Esophagus muscularis mucosa (tissue), 4 donors: ENCODE measurements around the gene RALGDS. TPM values are rescaled to one million over a fixed set of nuclear protein-coding genes. Genes with fewer than 3 reads are reported as not detected.
"Not testable (repeated sequence)": the region's sequence is repeated elsewhere in the genome, so short reads cannot be mapped to it uniquely, and the experiment has no call there.

ENCODE experiments used
- DNase-seq: peaks from one replicate; pipeline ENCODE4 v3.0.0-alpha.2; 2017; ENCODE audit errors: extremely low spot score
- H3K27ac ChIP-seq, 4 donors: fragments of 200-600 bp; sonication (generic); replicated peaks in 1 of 4; 1 replicate in 3 of 4; 2 replicates in 1 of 4; pipeline ENCODE4 v1.5.1; 2016 to 2019; ENCODE audit warnings: mild to moderate bottlenecking in 1 of 4
- H3K27me3 ChIP-seq, 4 donors: fragments of 200-600 bp; sonication (generic); one replicate each; pipeline versions ENCODE4 v1.5.1 to v1.6.0; 2016 to 2019
- H3K36me3 ChIP-seq, 4 donors: fragments of 200-600 bp; sonication (generic); one replicate each; pipeline ENCODE4 v1.5.1; 2016 to 2019
- H3K4me1 ChIP-seq, 4 donors: fragments of 200-600 bp; sonication (generic); one replicate each; pipeline ENCODE4 v1.5.1; 2016 to 2019
- H3K4me3 ChIP-seq, 4 donors: fragments of 200-600 bp; sonication (generic); 1 replicate in 2 of 4; 2 replicates in 2 of 4; pipeline ENCODE4 v1.5.1; 2016 to 2019; ENCODE audit warnings: mild to moderate bottlenecking in 4 of 4, moderate library complexity in 1 of 4
- H3K9me3 ChIP-seq, 4 donors: fragments of 200-600 bp; sonication (generic); 1 replicate in 3 of 4; 2 replicates in 1 of 4; pipeline ENCODE4 v1.5.1; 2016 to 2019
- EP300 ChIP-seq: sonication (generic); formaldehyde crosslinking; IDR thresholded peaks from one replicate; pipeline ENCODE4 v1.6.1; 2017; ENCODE audit warnings: antibody characterized with exemption
- POLR2A ChIP-seq: fragments of 450-650 bp; IDR thresholded peaks from one replicate; pipeline ENCODE4 v1.6.1; 2017; ENCODE audit warnings: antibody characterized with exemption, moderate library complexity, mild to moderate bottlenecking, low read depth
- POLR2AphosphoS5 ChIP-seq, 2 donors: sonication (generic); formaldehyde crosslinking; IDR thresholded peaks; one replicate each; pipeline ENCODE4 v1.6.1; 2017; ENCODE audit warnings: antibody characterized with exemption in 2 of 2
- WGBS: methylation state at CpG from one replicate; pipeline ENCODE4 v1.1.5; 2018; 5-methylcytosine and 5-hydroxymethylcytosine counted together
- intact Hi-C: fragments of 100-400 bp; cut with DNase I; formaldehyde crosslinking; loops from one replicate; pipeline ENCODE4 v1.15.1; 2023
- total RNA-seq, 4 donors: library from RNA; depleted of rRNA; stranded (reverse); fragments of >200 nt; gene quantifications; one replicate each; pipeline versions ENCODE4 v1.1.0 to v1.2.1, GENCODE V29; 2016
- TF ChIP-seq, protein P1 (sequence below), 3 experiments: fragments of 200-600 bp in 2 of 3; fragments of 450-650 bp in 1 of 3; sonication (generic) in 2 of 3; IDR thresholded peaks; one replicate each; pipeline ENCODE4 v1.5.1; 2017 to 2019; ENCODE audit warnings: antibody characterized with exemption in 3 of 3, mild to moderate bottlenecking in 2 of 3, moderate library complexity in 1 of 3

The RALGDS gene
- total RNA-seq, 4 donors from 2014 or later, result 48.6 to 67.4 (median 54.8) TPM

DNA sequence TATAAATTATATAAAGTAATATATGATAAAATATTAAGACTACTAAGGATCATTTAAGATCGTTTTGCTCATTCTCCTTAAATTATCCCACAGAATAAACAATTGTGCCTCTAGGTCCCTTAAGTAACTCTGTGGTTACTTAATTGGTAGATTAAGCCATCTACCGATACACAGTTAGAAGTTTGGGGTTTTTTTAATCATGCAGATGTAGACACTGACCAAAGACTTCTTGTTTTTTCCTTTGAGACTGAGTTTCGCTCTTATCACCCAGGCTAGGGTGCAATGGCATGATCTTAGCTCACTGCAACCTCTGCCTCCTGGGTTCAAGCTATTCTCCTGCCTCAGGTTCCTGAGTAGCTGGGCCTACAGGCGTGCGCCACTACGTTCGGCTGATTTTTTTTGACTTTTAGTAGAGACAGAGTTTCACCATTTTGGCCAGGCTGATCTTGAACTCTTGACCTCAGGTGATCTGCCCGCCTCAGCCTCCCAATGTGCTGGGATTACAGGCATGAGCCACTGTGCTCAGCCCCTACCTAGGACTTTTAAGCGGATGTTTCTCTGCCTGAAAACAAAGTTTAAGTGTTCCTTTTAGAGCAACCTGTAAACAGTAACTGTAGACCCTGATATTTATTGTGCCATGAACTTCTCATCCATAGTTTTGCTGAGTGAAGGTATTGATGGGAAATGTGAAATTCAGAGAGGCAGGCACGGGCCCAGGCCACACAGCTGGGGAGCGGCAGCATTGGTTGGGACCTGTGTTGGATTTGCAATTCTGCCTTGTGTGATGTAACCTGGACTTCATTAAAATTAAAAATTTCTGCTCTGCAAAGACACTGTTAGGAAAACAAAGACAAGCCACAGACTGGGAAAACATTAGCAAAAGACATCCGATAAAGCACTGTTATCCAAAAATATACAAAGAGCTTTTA, 47.7 kb downstream of the RALGDS start:
- TF ChIP-seq, protein P1, sequence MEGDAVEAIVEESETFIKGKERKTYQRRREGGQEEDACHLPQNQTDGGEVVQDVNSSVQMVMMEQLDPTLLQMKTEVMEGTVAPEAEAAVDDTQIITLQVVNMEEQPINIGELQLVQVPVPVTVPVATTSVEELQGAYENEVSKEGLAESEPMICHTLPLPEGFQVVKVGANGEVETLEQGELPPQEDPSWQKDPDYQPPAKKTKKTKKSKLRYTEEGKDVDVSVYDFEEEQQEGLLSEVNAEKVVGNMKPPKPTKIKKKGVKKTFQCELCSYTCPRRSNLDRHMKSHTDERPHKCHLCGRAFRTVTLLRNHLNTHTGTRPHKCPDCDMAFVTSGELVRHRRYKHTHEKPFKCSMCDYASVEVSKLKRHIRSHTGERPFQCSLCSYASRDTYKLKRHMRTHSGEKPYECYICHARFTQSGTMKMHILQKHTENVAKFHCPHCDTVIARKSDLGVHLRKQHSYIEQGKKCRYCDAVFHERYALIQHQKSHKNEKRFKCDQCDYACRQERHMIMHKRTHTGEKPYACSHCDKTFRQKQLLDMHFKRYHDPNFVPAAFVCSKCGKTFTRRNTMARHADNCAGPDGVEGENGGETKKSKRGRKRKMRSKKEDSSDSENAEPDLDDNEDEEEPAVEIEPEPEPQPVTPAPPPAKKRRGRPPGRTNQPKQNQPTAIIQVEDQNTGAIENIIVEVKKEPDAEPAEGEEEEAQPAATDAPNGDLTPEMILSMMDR (IDR thresholded peaks at IDR 0.05), result no peak
- no peak for DNase-seq
- H3K4me1 ChIP-seq, result no peaks in the 10 kb centered on the region
- intact Hi-C loops, result no loop called here
- no peaks in the 10 kb centered on the region for H3K9me3 ChIP-seq
- H3K27ac ChIP-seq, result no peak overlapping the region
- WGBS, result 83% methylated on average over 12 of the region's 12 CpGs
- no peak overlapping the region for H3K4me3 ChIP-seq
- H3K27me3 ChIP-seq, result no peaks in the 10 kb centered on the region
- H3K36me3 ChIP-seq, result peaks cover 0 to 7% (median 0%) of the 10 kb centered on the region in 4 donors

DNA sequence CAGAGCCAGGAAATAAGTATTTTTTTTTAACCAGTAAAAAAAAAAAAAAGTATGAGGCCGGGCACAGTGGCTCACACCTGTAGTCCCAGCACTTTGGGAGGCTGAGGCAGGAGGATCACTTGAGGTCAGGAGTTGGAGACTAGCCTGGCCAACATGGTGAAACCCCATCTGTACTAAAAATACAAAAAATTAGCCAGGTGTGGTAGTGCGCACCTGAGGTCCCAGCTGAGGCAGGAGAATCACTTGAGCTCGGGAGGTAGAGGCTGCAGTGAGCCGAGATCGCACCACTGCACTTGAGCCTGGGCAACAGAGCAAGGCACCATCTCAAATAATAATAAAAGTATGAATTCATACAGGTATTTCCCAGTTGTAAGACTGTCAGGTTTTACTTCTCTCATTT, 48.8 kb downstream of the RALGDS start:
- DNase-seq, intact Hi-C loops: not testable (repeated sequence)
- WGBS, result 96% methylated on average over 5 of the region's 5 CpGs

DNA sequence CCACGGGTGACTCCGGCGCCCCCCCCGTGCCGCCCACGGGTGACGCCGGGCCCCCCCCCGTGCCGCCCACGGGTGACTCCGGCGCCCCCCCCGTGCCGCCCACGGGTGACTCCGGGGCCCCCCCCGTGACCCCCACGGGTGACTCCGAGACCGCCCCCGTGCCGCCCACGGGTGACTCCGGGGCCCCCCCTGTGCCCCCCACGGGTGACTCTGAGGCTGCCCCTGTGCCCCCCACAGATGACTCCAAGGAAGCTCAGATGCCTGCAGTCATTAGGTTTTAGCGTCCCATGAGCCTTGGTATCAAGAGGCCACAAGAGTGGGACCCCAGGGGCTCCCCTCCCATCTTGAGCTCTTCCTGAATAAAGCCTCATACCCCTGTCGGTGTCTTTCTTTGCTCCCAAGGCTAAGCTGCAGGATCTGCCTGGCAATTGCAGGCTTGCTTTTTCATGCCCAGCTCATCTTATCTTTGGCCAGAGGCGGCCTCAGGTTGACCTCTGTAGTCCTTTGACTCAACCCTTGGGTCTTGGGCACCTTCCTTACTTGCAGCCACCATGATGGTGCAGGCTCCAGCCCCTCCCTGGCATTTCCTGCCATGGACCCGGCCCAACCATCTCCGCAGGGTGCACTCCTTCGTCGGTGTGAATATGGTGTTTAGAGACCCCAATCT, 49.4 kb downstream of the RALGDS start:
- TF ChIP-seq POLR2A, result no peak
- TF ChIP-seq POLR2AphosphoS5 (IDR thresholded peaks at IDR 0.05), result no peak
- TF ChIP-seq, protein P1 (IDR thresholded peaks at IDR 0.05), result no peak
- no peak for TF ChIP-seq EP300
- Histone ChIP-seq H3K27ac (no peak overlapping the region), H3K4me3 (no peak overlapping the region), H3K36me3 (peaks cover 0 to 7% (median under 1%) of the 10 kb centered on the region in 4 donors), H3K9me3 (no peaks in the 10 kb centered on the region), H3K4me1 (no peaks in the 10 kb centered on the region), H3K27me3 (no peaks in the 10 kb centered on the region)
- DNase-seq, result no peak
- intact Hi-C loops, result no loop called here
- 95% methylated on average over 7 of the region's 33 CpGs for WGBS

More for the DNA sequence above, 48.8 kb downstream of the RALGDS start:
- not testable (repeated sequence) for H3K4me1 ChIP-seq, H3K27ac ChIP-seq, H3K9me3 ChIP-seq, H3K27me3 ChIP-seq, H3K4me3 ChIP-seq, H3K36me3 ChIP-seq

DNA sequence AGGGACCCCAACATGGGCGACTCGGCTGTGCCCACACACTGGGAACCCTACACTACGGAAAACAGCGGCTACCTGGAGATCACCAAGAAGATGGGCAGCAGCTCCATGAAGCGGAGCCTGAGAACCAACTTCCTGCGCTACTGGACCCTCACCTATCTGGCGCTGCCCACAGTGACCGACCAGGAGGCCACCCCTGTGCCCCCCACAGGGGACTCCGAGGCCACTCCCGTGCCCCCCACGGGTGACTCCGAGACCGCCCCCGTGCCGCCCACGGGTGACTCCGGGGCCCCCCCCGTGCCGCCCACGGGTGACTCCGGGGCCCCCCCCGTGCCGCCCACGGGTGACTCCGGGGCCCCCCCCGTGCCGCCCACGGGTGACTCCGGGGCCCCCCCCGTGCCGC, 50.1 kb downstream of the RALGDS start:
- H3K4me3 ChIP-seq, H3K4me1 ChIP-seq, H3K27me3 ChIP-seq, DNase-seq, H3K27ac ChIP-seq, H3K9me3 ChIP-seq, intact Hi-C loops: not testable (repeated sequence)
- 97% methylated on average over 10 of the region's 31 CpGs for WGBS
- H3K36me3 ChIP-seq, result peaks cover 0 to 12% (median 3%) of the 10 kb centered on the region in 4 donors

DNA sequence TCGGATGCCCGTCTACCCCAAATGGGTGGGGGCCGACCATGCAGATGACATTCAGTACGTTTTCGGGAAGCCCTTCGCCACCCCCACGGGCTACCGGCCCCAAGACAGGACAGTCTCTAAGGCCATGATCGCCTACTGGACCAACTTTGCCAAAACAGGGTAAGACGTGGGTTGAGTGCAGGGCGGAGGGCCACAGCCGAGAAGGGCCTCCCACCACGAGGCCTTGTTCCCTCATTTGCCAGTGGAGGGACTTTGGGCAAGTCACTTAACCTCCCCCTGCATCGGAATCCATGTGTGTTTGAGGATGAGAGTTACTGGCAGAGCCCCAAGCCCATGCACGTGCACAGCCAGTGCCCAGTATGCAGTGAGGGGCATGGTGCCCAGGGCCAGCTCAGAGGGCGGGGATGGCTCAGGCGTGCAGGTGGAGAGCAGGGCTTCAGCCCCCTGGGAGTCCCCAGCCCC, 50.5 kb downstream of the RALGDS start:
- H3K4me1 ChIP-seq, H3K9me3 ChIP-seq, H3K27ac ChIP-seq, H3K4me3 ChIP-seq, intact Hi-C loops, H3K27me3 ChIP-seq, DNase-seq: not testable (repeated sequence)
- peaks cover 0 to 14% (median 4%) of the 10 kb centered on the region in 4 donors for H3K36me3 ChIP-seq
- 86% methylated on average over 12 of the region's 17 CpGs for WGBS

DNA sequence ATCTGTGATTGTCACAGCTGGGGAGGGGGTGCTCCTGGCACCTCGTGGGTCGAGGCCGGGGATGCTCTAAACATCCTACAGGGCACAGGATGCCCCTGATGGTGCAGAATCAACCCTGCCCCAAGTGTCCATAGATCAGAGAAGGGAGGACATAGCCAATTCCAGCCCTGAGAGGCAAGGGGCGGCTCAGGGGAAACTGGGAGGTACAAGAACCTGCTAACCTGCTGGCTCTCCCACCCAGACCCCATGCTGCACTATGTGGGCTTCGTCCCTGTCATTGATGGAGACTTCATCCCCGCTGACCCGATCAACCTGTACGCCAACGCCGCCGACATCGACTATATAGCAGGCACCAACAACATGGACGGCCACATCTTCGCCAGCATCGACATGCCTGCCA, 52.6 kb downstream of the RALGDS start:
- H3K4me1 ChIP-seq, H3K4me3 ChIP-seq, DNase-seq, intact Hi-C loops, H3K27me3 ChIP-seq, H3K27ac ChIP-seq, H3K9me3 ChIP-seq: not testable (repeated sequence)
- WGBS, result no CpG with 5 or more reads among the region's 15 CpGs
- H3K36me3 ChIP-seq, result peaks cover 0 to 20% (median 9%) of the 10 kb centered on the region in 4 donors
